Activated T-cell treated with anti-CD3 and anti-CD28 coated beads, Interleukin-2, amount 50 U/mL, for 4 hours (primary cell): Measurements from ENCODE around the gene ARHGEF1. TPM values are rescaled to one million over a fixed set of nuclear protein-coding genes. Genes with fewer than 3 reads are reported as not detected.

Experiments
- ATAC-seq, 2 donors: fragments of 200-7000 bp; cut with Tn5 transposase; one replicate each; pipeline ENCODE4 v1.10.0; 2021
- DNase-seq: peaks from one replicate; pipeline ENCODE4 v3.0.0-alpha.2; 2020
- H3K27me3 Mint-ChIP-seq: one replicate; pipeline ENCODE4 v1.8.0; 2021; ENCODE audit warnings: low read depth, mixed read lengths
- H3K36me3 Mint-ChIP-seq: one replicate; pipeline ENCODE4 v1.8.0; 2022; ENCODE audit warnings: mixed read lengths; ENCODE audit not compliant: insufficient read depth
- H3K4me1 Mint-ChIP-seq: one replicate; pipeline ENCODE4 v1.8.0; 2021; ENCODE audit warnings: low read depth, mixed read lengths
- H3K4me3 Mint-ChIP-seq: one replicate; pipeline ENCODE4 v1.8.0; 2021; ENCODE audit warnings: mild to moderate bottlenecking, moderate library complexity, mixed read lengths
- H3K9me3 Mint-ChIP-seq: one replicate; pipeline ENCODE4 v1.8.0; 2021; ENCODE audit warnings: mixed read lengths
- total RNA-seq, 3 donors: library from RNA; stranded (reverse); gene quantifications; one replicate each; pipeline ENCODE4 v1.2.1, GENCODE V29; 2021

ARHGEF1 gene
- total RNA-seq, 3 donors from 2014 or later = 286 to 314 (median 301) TPM

GRCh38 chr19:41920882-41921576 lies 38.0 kb downstream of the ARHGEF1 start:
- Mint-ChIP-seq H3K27me3 (peaks cover 6% of the 10 kb centered on the region), H3K9me3 (no peaks in the 10 kb centered on the region), H3K4me1 (peaks cover 16% of the 10 kb centered on the region), H3K4me3 (no peak overlapping the region), H3K36me3 (peaks cover 2% of the 10 kb centered on the region)
- ATAC-seq (no peak), DNase-seq (no peak)

- H3K9me3 Mint-ChIP-seq = no peaks in the 10 kb centered on the region
- DNase-seq (no peak), ATAC-seq (peak in 1 of 2 donors; percentile 35)
- peaks cover 6% of the 10 kb centered on the region for H3K27me3 Mint-ChIP-seq
- peaks cover 2% of the 10 kb centered on the region for H3K36me3 Mint-ChIP-seq
- peaks cover 16% of the 10 kb centered on the region for H3K4me1 Mint-ChIP-seq
- no peak overlapping the region for H3K4me3 Mint-ChIP-seq
Observed at GRCh38 chr19:41921577-41922576, 38.9 kb downstream of the ARHGEF1 start.

GRCh38 chr19:41922585-41922984 lies 39.6 kb downstream of the ARHGEF1 start:
- ATAC-seq = no peak
- no peak overlapping the region for H3K4me3 Mint-ChIP-seq
- peaks cover 2% of the 10 kb centered on the region for H3K36me3 Mint-ChIP-seq
- no peaks in the 10 kb centered on the region for H3K9me3 Mint-ChIP-seq
- H3K4me1 Mint-ChIP-seq = peaks cover 16% of the 10 kb centered on the region
- H3K27me3 Mint-ChIP-seq = peaks cover 6% of the 10 kb centered on the region
- DNase-seq = no peak

DNA sequence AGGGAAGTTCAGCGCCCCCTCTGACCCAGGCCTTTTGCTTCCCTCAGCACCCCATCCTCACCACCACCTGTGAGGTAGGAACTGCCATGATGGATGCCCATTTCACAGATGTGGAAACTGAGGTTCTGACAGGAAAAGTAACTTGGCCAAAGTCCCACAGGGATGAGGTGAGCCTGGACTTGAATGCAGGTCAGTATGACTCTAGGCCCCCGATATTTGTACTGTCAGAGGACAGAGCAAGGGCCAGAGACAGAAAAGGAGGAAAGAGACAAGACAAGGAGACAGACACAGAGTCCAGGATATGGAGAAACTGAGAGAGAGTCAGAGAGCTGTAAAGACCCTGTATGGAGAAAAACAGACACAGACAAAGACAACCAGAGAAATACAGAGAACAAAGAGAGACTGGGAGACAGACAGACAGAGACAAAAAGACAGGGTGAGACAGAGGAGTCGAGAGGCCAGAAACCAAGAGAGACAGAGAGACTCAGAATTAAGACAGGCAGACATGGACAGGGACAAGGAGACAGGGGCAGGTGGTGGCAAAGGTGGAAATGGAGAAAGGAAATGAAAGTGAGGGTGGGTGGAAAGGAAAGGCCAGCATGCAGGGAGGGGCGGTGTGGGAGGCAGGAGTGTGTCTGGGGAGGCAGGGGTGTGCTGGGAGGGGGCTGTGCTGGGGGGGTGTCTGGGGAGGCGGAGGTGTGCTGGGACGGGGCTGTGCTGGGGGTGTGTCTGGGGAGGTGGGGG lies 40.2 kb downstream of the ARHGEF1 start:
- peaks cover 6% of the 10 kb centered on the region for H3K27me3 Mint-ChIP-seq
- peaks cover 2% of the 10 kb centered on the region for H3K36me3 Mint-ChIP-seq
- H3K4me1 Mint-ChIP-seq = peaks cover 17% of the 10 kb centered on the region
- no peak overlapping the region for H3K4me3 Mint-ChIP-seq
- H3K9me3 Mint-ChIP-seq = no peaks in the 10 kb centered on the region
- ATAC-seq = no peak
- DNase-seq = no peak

- H3K27me3 Mint-ChIP-seq = peaks cover 6% of the 10 kb centered on the region
- DNase-seq (no peak), ATAC-seq (no peak)
- H3K4me3 Mint-ChIP-seq = no peak overlapping the region
- peaks cover 2% of the 10 kb centered on the region for H3K36me3 Mint-ChIP-seq
- no peaks in the 10 kb centered on the region for H3K9me3 Mint-ChIP-seq
- H3K4me1 Mint-ChIP-seq = peaks cover 25% of the 10 kb centered on the region
Observed at GRCh38 chr19:41924151-41925145, 41.5 kb downstream of the ARHGEF1 start.

- peaks cover 34% of the 10 kb centered on the region for H3K4me1 Mint-ChIP-seq
- DNase-seq = no peak
- H3K9me3 Mint-ChIP-seq = no peaks in the 10 kb centered on the region
Observed at GRCh38 chr19:41925208-41926003, 42.4 kb downstream of the ARHGEF1 start.

GRCh38 chr19:41926028-41926762 lies 43.2 kb downstream of the ARHGEF1 start:
- H3K4me1 Mint-ChIP-seq = peaks cover 38% of the 10 kb centered on the region
- H3K27me3 Mint-ChIP-seq = peaks cover 6% of the 10 kb centered on the region
- H3K36me3 Mint-ChIP-seq = peaks cover 2% of the 10 kb centered on the region
- H3K4me3 Mint-ChIP-seq = no peak overlapping the region
- ATAC-seq = no peak
- no peaks in the 10 kb centered on the region for H3K9me3 Mint-ChIP-seq
- no peak for DNase-seq

More at GRCh38 chr19:41925208-41926003, 42.4 kb downstream of the ARHGEF1 start:
- peaks cover 2% of the 10 kb centered on the region for H3K36me3 Mint-ChIP-seq
- peaks cover 6% of the 10 kb centered on the region for H3K27me3 Mint-ChIP-seq
- ATAC-seq = no peak
- no peak overlapping the region for H3K4me3 Mint-ChIP-seq

DNA sequence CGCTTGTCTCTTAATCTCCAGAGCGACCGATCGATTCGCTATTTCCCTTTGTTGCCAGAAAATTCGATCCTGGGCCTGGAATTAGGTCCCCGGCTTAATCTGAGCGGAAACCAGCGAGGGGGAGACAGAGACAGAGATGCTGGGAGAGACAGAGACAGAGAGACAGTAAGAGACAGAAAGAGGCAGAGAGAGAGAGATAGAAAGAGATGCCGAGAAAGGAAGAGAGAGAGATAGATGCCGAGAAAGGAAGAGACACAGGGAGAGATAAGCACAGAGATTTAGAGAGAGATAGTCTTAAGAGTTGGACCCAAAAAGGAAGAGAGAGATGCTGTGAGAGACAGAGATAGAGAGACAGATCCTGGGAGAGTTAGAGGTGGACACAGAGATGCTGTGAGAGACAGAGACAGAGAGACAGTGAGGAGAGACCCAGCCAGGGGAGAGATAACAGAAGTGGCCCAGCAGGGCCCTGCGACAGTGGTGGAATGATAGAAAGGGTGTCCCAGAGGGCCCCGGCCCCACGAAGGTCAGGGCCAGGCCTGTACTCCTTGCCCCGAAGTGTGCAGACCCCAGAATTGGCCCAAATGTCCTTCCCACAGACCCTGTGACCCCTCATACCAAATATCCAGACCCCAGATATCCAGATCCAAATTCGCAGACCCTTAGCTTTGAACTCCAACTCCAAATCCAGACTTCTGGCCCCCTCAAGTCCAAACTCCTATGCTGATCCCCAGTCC lies 43.9 kb downstream of the ARHGEF1 start:
- Mint-ChIP-seq H3K9me3 (no peaks in the 10 kb centered on the region), H3K4me3 (no peak overlapping the region), H3K27me3 (peaks cover 6% of the 10 kb centered on the region), H3K36me3 (peaks cover 2% of the 10 kb centered on the region), H3K4me1 (peaks cover 37% of the 10 kb centered on the region)
- no peak for ATAC-seq
- DNase-seq = no peak

GRCh38 chr19:41927497-41928192 lies 44.7 kb downstream of the ARHGEF1 start:
- Mint-ChIP-seq H3K4me1 (peaks cover 33% of the 10 kb centered on the region), H3K27me3 (peaks cover 2% of the 10 kb centered on the region), H3K9me3 (no peaks in the 10 kb centered on the region), H3K4me3 (peak overlapping the region; percentile 82), H3K36me3 (peaks cover 2% of the 10 kb centered on the region)
- ATAC-seq (peak; percentile 19 to 36), DNase-seq (peak; percentile 37)

DNA sequence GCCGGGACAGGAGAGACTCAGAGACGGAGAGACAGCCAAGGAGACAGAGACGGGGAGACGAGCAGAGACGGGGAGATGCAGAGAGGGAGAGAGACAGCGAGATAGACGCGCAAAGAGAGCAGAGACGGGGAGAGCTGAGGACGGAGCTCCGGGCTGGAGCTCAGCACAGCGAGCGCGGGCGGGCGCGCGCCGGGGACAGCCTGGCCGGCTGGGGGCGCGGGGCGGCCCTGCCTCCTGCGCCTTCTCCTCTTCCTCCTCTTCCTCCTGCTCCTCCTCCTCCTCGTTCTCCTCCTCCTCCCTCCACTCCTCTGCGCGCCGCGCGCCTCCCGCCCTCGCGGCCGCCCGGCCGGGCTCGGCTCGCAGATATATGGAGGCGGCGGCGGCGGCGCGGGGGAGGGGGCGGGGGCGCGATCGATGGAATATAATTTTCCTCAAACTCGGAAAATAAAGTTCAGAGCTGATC lies 45.3 kb downstream of the ARHGEF1 start, which contains the start of gene ERFL:
Gene ERFL, minus strand, starts transcription at position 229 of the 463 bp plus-strand sequence. CDS start 15,530 bp downstream, outside the sequence.
- no peaks in the 10 kb centered on the region for H3K27me3 Mint-ChIP-seq
- peaks cover 32% of the 10 kb centered on the region for H3K4me1 Mint-ChIP-seq
- no peaks in the 10 kb centered on the region for H3K9me3 Mint-ChIP-seq
- H3K36me3 Mint-ChIP-seq = peaks cover 2% of the 10 kb centered on the region
- DNase-seq (peak; percentile 38), ATAC-seq (peak; percentile 58 to 62)
- H3K4me3 Mint-ChIP-seq = peak within 1 kb of the TSS; percentile 83
